Fibroblast of the aortic adventitia (primary cell): Measurements from ENCODE around the gene IGSF9B. TPM values are rescaled to one million over a fixed set of nuclear protein-coding genes. Genes with fewer than 3 reads are reported as not detected.

ENCODE experiments used
- DNase-seq: peaks from one replicate; pipeline ENCODE4 v3.0.0-alpha.2; 2010; ENCODE audit warnings: low read depth
- H3K4me3 ChIP-seq: 2 replicates; pipeline ENCODE4 v1.5.1; 2011; ENCODE audit warnings: low read depth, mild to moderate bottlenecking, control low read depth, low read length, moderate library complexity
- CTCF ChIP-seq: IDR thresholded peaks from 2 replicates; pipeline ENCODE4 v1.5.1; 2011; ENCODE audit warnings: mild to moderate bottlenecking, low read length, control low read depth, inconsistent platforms; ENCODE audit not compliant: insufficient read depth
- total RNA-seq: library from RNA; depleted of rRNA; stranded (reverse); fragments of >200 nt; gene quantifications from 2 replicates; pipeline ENCODE4 v1.2.3, GENCODE V29; 2012; ENCODE audit warnings: low replicate concordance

The IGSF9B gene
- total RNA-seq, 1 donor, result 3.2 TPM

- DNase-seq, result peak; percentile 25
- H3K4me3 ChIP-seq, result peak overlapping the region; percentile 25
These were observed 5.2 kb downstream of the IGSF9B start for GRCh38 chr11:133951327-133952198.

GRCh38 chr11:133950874-133951326, 5.9 kb downstream of the IGSF9B start:
- no peak overlapping the region for H3K4me3 ChIP-seq
- DNase-seq, result no peak
- TF ChIP-seq CTCF, result no peak

More at GRCh38 chr11:133951327-133952198, 5.2 kb downstream of the IGSF9B start:
- no peak for TF ChIP-seq CTCF

GRCh38 chr11:133950421-133950820, 6.3 kb downstream of the IGSF9B start:
- no peak for DNase-seq
- no peak overlapping the region for H3K4me3 ChIP-seq
- TF ChIP-seq CTCF, result no peak

GRCh38 chr11:133949129-133949528, 7.6 kb downstream of the IGSF9B start:
- DNase-seq, result no peak
- TF ChIP-seq CTCF, result no peak
- H3K4me3 ChIP-seq, result no peak overlapping the region

GRCh38 chr11:133948711-133949110, 8.1 kb downstream of the IGSF9B start:
- TF ChIP-seq CTCF, result no peak
- H3K4me3 ChIP-seq, result no peak overlapping the region
- no peak for DNase-seq

GRCh38 chr11:133947321-133947756, 9.4 kb downstream of the IGSF9B start:
- H3K4me3 ChIP-seq, result no peak overlapping the region
- TF ChIP-seq CTCF, result peak; percentile 50
- peak; percentile 45 for DNase-seq
